Measurements from ENCODE around the gene TMEM63A.
"Not testable (repeated sequence)": the region's sequence is repeated elsewhere in the genome, so short reads cannot be mapped to it uniquely, and the experiment has no call there.

TMEM63A gene

GRCh38 chr1:225908013-225908640 is 25.9 kb upstream of the TMEM63A start:
- DNase-seq, result no peak

DNA sequence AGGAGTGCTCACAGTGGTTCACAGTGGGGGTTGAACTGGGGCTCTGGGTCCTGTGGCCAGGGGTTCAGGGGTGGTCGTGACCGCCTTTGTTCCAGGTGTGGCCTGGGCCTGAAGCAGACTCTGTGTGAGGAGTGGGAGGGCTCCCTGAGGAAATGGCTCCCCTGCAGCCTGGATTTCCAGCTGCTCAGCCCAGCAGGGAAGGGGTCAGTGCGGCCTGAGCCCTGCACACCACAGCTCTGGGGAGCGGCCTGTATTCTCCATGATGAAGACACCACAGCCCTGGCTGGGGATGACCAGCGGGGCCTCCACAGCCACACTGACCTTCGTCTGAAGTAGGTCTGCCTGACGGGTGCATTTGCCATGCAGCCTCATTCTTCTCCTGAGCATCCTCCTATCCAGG is 25.2 kb upstream of the TMEM63A start:
- no peak for DNase-seq

- no peak for DNase-seq
Observed at GRCh38 chr1:225906467-225906866, 24.3 kb upstream of the TMEM63A start.

DNA sequence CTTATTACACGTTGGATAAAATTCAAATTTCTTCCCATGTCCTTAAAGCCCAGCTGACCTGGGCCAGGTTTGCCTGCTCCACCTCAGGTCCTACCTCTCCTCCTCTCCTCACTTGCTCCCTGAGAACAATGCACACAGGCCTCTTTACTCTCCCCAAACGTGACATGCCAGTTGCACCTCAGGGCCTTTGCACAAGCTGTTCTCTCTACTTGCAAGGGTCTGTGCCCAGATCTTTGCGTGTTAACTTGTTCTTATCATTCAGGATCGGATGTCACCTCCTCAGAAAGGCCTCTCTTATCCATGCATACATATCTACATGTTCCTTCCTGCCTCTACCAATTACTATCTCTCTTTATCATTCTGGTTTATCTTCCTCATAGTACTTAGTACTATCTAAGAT is 21.4 kb upstream of the TMEM63A start:
- DNase-seq, result no peak

DNA sequence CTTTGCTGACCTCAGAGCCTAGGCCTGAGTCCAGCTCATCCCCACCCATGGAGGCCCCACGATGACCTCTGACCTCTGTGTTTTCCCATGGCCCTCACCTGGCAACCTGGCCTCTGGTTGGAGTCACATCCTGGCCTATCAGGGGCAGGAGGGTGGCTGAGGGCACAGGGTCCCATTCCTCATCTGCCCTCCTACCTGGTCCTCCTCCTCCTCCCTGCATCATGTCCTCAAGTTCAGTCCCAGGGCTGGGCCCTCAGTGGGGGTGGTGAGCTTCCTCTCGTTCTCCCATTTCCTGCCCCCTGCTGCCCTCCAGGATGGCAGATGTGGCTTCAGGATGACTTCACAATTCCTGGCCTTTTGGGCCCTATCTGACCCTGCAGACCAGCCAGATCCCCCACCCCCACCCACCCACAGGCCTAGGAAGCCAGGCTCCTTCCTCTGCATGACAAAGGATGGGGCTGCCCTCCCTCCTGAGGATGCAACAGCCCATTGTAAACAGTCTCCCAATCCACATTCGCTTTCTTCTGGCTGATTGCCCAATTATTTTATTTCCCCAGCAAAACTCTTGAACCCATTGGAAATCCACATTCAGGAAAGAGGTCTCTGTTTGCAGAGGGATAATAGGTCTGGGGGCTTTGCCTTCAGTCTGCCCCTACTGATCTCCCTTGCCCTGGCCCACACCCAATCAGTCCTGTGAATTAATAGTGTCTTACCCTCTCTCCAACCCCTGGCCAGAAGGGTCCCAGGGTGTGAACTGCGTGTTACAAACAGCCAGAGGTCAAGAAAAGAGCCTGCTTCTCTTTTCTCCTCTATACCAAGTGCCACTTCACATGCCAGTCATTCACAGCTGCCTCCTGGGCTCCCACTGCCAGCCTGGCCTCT is 17.1 kb upstream of the TMEM63A start:
- no peak for DNase-seq

- no peak for DNase-seq
Observed at GRCh38 chr1:225897595-225898514, 15.7 kb upstream of the TMEM63A start.

- no peak for DNase-seq
Observed at GRCh38 chr1:225896937-225897549, 14.9 kb upstream of the TMEM63A start.

GRCh38 chr1:225896494-225896893 is 14.3 kb upstream of the TMEM63A start:
- DNase-seq, result no peak

DNA sequence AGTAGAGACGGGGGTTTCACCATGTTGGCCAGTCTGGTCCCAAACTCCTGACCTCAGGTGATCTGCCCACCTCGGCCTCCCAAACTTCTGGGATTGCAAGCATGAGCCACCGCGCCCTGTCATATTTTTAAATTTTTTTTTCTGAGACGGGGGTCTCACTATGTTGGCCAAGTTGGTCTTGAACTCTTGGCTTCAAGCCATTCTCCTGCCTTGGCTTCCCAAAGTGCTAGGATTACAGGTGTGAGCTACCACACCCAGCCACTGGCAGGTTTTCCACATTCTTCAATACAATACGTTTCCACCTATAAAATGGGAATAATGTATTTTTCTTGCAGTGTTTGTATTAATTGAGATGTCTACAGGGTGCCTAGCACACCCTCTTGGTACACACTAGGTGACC is 10.1 kb upstream of the TMEM63A start:
- no peak for DNase-seq

- DNase-seq, result no peak
Observed at GRCh38 chr1:225891229-225891972, 9.2 kb upstream of the TMEM63A start.

- DNase-seq, result no peak
Observed at GRCh38 chr1:225890346-225891228, 8.4 kb upstream of the TMEM63A start.

DNA sequence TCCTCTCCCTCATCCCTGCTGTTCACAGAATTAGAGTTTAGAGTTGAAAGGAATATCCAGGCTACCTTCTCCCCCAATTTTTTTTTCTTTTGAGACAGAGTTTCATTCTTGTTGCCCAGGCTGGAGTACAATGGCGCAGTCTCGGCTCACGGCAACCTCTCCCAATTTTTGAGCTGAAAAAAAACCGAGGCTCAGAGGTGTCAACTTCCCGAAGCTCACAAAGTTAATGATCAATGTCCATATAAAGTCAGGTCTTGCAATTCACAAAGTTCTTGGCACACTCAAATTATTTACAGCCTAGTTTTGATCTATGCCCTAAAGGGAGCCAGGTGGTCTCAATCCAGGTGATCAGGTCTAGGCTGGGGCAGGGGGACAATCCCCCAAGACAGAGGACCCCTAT is 7.6 kb upstream of the TMEM63A start:
- no peak for DNase-seq

GRCh38 chr1:225888898-225889601 is 6.9 kb upstream of the TMEM63A start, which contains the start of gene LEFTY1:
Gene LEFTY1, minus strand, starts transcription at chr1:225889146. Its CDS starts 80 bp downstream, at chr1:225889066.
- no peak for DNase-seq

- no peak for DNase-seq
Observed at GRCh38 chr1:225888289-225888897, 6.2 kb upstream of the TMEM63A start.

DNA sequence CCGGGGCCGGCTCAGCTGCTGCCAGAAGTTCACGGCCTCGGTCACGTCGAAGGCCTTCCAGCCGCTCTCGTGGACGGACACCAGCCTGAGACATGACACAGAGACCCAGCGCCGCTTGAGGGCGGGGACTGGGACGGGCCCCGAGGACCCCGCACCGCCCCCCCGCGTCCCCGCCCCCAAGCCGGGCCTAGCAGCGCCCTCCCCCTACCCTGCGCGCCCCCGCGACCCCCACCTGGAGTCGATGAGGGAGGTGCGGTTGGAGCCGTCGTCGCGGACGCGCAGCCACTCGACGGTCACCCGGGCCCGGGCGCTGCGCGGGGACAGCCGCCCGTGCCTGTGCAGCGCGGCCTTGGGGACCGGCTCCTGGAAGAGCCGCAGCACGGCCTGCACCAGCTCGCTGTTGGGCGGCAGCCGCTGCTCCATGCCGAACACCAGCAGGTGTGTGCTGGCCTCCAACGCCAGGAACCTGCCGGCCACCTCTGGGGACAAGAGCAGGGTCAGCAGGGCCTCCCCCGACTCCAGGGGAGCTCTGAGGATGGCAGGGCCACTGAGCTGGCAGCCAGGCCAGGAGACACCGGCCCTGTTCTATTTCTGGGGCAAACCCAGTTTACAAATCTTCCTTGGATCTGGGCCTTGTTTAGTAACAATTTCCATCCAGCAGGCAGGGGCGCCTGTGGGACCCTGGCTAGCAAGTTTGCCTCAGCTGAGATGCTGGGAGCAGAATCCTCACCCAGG is 5.5 kb upstream of the TMEM63A start:
- not testable (repeated sequence) for DNase-seq

GRCh38 chr1:225887030-225887314 is 4.8 kb upstream of the TMEM63A start:
- DNase-seq, result no peak

DNA sequence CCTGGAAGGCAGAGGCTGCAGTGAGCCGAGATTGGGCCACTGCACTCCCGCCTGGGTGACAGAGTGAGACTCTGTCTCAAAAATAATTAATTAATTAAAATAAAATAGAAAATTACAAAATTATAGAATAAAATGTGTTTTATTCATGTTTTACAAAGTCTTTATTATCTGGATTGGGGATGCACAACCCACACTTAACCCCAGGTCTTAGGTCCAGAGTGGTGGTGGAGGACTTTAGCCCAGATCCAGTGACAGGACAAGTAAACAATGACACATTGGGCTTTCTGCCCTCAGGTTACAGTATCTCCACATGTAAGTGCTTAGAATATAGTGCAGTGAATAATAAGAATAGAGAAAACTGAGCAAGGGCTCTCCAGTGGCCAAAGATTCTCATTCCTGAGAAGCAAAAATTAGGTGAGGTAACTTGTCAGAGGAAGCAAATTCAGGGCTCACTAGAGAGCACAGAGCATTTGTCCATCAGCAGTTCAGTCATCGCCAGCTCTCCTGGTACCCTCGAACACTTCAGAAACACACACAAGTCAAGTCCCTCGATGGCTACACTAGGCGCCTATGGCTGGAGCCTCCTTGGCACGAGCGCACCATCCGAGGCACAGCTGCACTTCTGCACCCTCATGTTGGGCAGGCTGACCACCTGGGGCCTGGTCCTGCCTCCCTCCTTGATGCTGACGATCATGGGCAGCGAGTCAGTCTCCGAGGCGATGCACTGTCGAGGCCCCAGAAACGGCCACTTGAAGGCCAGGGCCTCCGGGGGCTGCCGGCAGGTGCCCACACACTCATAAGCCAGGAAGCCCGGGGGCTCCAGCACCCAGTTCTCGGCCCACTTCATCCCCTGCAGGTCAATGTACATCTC is 4.2 kb upstream of the TMEM63A start:
- no peak for DNase-seq

- no peak for DNase-seq
Observed at GRCh38 chr1:225885336-225885735, 3.2 kb upstream of the TMEM63A start.
